Stimulated activated CD4-positive, alpha-beta T cell treated with anti-CD3 and anti-CD28 coated beads, Interleukin-4, amount 100 ng/mL, for 4 hours (primary cell): ENCODE data around the gene PREX1.
"Not testable (repeated sequence)": the region's sequence is repeated elsewhere in the genome, so short reads cannot be mapped to it uniquely, and the experiment has no call there.

Experiments
- DNase-seq, 2 experiments: peaks; one replicate each; pipeline ENCODE4 v3.0.0-alpha.2; 2020

PREX1 gene

DNA sequence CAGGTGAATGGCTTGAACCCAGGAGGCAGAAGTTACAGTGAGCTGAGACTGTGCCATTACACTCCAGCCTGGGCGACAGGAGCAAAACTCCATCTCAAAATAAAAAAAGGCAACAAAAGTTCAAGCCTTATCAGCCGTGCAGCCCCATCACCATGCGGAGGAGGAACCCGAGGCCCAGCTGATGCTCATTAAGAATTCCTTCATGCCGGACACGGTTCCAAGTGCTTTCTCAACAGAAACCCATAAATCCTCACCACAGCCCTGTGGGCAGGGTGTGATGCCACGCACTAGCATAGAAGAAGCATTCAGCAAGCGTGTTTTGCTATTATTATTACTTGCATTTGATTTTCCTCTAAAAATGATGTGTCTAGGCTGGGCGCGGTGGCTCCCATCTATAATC, 56.3 kb downstream of the PREX1 start:
- DNase-seq, result no peak

DNA sequence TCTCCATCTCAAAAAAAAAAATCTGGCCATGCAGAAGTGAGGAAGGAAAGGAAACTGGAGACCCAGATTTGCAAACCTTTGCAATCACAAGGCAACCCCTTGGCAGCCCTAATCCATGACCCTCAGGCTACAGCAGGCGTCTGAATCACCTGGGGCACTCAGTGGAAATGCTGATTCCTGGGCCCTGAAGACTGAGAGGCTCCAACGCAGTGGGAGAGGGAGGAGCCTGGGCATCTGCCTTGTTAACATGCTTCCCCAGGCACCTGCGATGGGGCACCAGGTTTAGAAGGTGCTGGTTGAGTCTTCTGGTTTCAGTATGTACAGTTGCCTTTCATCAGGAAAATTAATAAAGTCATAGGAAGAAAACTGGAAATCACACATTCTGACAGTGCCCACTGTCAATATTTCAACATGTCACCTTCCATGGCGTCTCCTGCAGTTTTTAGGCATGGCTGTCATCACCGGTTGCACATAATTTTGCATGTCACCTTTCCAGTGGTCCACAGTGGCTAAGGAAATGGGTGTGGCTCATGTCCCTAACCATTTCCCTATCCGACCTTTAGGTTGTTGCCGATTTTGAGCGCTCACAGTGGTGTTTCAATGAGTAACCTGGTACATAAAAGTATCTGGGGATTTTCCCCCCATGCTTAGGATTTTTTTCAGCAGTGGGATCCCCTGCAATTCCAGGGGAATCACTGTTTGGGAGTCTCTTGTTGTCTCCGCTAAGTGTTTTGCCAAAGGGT, 56.9 kb downstream of the PREX1 start:
- no peak for DNase-seq

DNA sequence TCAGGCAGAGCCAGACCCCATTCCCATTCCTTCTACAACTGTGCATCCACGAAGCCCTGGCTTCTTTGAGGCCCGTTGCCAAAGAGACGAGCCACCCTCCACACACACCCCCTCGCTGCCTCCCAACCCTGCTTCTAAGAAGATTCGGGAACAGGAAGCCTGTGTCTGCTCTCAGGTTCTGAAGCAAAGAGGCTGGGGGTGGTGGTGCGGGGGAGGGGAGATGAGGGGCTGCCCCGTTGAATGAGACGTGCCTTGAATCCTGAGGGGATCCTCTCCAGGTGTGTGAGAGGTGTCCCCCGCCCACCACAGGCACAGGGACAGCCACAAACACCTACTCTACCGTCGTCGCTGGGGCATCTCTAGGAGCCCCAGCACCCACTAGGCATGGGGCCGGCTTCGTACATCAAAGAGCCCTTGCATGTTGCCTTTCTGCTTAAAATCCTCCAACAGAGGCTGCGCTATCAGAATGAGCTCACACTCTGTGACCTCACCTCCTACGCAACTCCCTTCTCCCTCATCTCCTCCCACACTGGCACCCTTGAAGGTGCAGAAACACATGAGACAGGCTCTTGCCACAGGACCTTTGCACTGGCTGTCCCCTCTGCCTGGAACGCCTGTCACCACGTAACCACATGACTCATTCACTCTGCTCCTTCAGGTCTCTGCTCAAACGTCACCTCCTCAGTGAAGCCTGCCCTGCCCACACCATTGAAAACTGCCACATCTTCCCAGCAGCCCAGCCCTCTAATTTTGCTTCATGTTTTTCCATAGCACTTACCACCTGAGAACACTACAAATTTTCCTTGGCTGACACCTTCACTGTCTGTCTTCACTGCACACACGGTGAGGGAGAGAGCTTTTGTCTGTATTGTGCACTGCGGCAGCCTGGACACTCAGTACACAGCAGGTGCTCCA, 58.5 kb downstream of the PREX1 start:
- peak; percentile 80 to 94 for DNase-seq

DNA sequence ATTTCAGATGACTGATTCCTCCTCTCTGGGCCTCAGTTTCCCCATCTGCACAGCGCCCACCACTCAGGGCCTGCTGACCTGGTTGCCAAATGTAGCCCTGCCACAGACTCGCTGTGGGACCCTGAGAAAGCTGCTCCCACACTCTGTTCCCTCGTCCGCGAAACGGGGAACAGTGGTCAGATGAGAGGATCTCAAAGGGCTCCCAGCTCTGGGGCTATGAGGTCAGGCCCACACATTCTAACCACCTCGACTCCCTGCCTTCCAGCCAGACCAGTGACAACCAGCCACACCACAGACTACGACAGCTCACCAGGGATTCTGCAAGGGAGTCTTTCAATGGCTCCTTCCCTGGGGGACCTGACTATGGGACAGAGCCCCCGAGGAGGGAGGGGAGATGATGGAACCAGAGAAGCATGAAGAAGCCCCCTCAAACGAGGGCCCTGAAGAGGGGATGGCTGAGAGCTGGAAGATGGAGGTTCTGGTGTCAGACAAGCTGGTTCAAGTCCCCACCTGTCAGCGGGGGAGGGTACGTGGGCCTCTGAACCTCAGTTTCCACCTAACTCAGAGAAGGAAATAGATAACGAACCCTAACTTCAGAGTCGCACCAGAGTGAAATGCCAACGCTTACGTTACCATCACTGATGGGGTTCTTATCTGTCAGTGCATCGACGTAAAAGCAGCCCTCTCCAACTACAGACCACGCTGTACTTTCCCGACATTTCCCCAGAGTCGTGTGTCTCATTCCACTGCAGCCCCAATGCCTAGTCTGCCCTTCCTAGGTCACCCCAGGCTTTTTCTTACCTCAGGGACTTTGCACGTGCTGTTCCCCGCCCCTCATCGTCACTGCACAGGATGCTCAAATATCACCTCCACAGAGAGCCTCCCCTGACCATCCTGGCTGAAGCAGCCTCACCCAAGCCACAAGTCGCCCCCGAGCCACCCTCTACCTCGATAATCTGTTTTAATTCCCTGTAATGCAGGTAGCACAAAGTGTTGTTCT, 60.5 kb downstream of the PREX1 start:
- DNase-seq, result no peak

DNA sequence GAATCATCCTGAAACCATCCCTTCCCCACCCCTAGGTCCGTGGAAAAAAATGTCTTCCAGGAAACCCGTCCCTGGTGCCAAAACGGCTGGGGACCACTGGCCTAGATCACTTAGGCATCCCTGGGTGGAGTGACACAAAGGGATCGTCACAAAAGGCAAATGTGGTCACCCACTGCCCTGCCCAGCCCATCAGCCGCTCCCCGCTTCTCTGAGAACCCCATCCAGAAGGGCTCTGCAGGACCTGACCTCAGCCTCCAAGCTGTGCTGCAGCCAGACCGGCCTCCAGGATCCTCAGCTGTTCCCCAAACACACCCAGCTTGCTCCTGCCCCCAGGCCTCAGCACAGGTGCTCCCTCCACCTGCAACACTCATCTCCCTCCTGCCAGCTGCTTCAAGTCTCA, 61.6 kb downstream of the PREX1 start:
- DNase-seq, result no peak

DNA sequence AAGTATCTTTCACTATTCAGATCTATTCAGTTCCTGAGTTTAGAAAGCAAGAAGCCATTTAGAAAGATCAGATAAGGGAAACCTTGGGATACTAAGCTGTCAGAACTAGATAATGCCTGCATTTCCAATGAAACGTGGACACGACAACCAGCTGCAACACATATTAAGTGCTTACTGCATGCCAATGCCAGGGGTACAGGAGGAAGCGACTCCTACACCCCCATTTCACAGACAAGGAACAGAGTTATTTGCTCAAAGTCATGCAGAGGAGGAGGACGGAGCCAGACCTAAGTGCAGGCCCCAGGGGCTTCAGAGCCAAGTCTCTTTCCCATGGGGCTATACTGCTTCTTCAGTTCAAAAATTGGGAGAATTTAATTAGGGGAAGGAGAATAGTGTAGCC, 62.4 kb downstream of the PREX1 start:
- no peak for DNase-seq

DNA sequence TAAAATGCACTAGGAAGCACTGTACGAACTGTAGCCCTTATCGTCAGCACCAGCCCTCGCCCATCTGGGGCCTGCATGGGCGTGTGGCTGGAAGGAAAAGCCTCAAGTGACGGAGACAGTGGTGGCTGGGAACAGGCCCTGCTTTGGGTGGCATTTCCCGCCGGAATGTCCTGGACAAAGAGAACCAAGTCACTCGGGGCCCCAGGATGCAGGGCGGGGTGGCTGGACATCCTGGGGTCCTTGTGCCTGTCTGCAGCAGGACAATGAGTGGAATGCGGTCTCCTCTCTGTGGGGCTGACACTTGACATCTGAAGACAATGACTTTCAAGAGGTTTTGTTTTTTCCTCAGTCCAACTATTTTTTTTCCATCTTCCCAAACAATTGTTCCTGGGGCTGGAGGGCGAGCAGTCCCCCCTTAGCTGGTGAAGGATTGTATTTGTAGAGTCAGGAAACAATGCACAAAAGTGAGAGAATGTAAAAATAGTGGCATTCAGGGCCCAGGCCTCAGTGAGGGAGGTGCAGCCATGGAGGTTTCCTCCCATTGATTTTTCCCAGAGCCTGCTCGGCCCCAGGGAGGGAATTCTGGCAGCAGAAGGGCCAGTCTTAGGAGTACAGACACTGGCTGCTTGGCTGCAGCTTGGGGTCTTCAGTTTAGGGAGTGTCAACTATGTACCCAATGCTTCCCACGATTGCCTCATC, 64.4 kb downstream of the PREX1 start:
- DNase-seq, result no peak

DNA sequence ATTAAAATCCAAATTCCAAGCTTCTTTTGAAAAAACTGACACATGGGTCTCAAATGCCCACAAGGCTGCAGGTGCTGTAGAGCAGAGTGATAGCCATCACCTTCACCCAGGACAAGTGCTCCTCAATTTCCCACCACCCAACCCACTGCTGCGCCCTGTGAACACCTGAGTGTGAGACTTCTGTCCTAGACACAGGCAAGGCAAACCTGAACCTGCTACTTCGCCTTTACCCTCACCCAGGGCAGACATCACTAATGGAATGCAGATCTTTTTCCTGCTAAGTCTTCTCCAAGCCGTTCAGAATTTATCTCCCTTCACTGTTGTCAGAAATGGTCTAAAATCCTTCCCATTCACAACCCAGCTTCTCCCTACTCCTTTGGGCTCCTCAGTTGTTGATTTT, 65.9 kb downstream of the PREX1 start:
- no peak for DNase-seq

DNA sequence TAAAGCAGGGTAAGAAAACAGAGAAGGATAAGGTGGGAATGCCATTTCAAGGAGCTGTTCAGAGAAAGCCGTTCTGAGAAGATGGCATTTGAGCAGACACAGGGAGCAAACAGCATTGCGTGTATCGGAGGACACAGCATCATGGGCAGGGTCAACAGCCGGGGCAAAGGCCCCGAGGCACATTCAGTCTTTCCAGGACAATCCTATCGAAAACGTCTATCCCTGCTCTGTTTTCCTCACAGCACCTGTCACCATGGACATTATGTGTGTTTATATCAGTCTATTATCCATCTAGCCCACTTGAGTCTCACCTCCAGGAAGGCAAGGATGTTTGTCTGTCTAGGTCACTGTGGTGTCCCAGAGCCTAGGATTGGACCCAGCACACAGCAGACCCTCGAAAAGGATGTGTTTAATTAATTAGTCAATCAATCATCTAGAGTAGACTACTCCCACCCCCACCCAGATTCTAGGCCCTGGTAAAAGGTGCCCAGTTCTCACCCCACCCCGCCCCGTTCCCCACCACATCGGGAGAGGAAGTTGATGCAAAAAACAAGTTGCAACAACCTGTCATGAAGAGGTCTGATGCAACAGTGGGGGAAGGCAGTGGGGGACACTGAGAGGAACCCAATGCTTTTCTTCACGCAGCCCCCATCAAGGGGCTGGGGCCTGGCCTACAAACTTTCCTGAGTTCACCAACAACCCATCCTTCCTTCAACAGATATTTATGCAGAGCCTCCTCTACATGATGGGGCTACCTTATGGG, 66.6 kb downstream of the PREX1 start:
- DNase-seq, result peak in 1 of 2 experiments; percentile 32

DNA sequence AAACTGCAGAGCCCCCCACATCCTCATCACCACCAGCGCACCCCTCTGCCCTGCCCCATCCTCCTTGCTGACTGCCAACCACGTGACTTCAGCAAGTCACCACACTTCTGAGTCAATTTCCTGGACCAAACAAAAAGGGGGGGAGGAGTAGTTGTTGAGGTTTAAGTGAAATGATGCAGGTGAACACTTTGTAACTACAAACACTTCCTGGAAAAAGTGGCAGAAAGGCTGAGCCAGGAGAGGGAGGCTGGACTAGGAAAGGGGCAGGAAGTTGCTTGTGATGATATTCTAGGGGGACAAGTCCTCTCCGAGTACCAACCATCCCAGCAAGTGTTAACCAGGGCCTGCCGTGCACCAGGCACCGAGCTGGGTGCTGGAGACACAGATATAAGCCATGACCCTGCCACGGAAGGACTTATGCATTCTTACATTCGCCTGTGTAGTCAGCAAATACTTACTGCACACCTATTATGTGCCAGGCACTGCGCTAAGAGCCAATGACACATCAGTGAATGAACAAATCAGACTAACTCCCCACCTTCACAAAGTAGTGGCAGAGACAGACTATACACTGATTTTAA, 67.3 kb downstream of the PREX1 start:
- peak; percentile 26 to 74 for DNase-seq

DNA sequence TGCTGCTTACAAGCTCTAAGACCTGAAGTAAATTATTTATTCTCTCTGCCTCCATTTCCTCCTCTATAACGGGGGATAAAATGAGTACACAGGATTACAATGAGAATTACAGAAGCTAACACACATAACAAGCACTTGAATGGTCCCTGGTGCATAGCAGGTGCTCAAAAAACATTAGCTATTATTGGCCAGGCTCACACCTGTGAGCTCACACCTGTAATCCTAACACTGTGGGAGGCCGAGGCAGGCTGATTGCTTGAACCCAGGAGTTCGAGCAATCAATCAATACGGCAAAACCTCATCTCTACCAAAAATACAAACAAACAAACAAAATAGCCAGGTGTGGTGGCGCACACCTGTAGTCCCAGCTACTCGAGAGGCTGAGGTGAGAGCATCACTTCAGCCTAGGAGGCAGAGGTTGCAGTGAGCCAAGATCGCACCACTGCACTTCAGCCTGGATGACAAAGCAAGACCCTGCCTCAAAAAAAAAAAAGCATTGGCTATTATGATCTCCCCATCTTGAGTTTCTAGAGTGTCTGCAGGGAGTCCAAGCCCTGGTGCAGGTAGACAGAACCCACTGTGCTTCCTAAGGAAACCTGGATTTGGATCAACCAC, 68.1 kb downstream of the PREX1 start:
- DNase-seq, result no peak

DNA sequence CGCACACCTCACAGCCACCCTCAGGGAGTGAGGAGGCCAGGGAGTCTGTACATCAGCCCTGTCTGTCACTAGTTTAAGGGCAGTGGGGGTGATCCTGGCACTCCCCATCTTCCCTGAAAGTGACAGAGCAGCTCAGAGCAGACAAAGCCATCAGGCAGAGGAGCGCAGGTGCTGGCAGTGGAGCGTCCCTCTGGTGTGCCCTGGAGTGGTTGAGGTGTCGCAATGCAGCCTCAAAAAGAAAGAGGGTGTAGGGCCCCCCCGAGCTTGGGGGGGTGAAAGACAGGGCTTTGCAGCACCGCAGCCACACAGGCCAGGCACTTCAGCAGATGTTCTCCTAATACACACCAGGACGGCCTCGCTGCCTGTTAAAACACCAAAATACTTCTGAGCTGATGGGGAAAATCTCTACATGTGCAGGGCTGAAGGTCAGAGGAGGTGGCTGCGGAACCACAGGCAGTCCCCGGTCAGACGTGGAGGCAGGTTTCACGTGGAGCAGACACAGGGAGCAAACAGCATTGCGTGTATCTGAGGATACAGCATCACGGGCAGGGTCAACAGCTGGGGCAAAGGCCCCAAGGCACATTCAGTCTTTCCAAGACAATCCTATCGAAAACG, 69.5 kb downstream of the PREX1 start:
- no peak for DNase-seq

DNA sequence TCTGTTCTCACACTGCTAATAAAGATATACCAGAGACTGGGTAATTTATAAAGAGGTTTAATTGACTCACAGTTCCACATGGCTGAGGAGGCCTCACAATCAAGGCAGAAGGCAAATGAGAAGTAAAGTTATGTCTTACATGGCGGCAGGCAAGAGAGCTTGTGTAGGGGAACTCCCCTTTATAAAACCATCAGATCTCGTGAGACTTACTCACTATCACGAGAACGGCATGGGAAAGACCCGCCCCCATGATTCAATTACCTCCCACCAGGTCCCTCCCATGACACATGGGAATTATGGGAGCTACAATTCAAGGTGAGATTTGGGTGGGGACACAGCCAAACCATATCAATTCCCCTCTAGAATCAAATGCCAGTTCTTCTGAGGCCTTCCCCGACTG, 71.0 kb downstream of the PREX1 start:
- DNase-seq, result not testable (repeated sequence)

DNA sequence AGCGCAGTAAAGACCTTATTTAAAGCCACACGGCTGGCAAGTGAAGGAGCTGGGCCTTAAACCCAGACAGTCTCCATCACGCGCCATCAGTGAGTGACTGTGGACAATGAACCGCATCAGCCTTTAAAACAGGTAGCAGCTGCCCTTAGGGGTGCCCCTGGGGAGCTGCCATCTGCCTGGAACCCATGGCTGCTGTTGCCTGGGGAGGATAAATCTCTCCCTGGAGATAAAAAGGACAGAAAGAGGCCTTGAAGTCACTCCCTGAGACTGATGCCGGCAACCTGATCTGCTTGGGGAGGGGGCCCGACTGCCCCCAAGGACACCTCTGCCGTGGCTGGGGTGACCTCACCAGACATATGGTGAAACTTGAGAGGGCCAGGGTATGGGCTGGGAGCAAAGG, 73.5 kb downstream of the PREX1 start:
- DNase-seq, result no peak

DNA sequence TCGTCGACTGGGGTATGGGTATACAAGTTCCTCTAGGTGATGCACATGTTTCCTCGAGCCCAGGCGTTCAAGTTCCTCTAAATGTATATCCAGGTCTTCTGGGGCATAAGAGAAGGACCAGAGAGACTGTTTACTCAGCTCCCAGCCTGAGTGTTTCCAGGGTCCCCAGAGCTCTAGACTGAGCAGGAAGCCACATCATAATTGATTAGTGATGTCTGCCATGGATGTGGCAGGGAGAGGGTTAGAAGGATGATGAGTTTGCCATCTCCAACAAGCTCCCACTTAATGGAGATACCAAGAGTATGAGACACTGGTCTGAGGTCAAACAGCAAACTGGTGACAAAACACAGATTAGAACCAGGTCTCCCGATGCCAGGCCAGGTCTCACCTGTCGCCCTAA, 74.8 kb downstream of the PREX1 start:
- DNase-seq, result no peak

DNA sequence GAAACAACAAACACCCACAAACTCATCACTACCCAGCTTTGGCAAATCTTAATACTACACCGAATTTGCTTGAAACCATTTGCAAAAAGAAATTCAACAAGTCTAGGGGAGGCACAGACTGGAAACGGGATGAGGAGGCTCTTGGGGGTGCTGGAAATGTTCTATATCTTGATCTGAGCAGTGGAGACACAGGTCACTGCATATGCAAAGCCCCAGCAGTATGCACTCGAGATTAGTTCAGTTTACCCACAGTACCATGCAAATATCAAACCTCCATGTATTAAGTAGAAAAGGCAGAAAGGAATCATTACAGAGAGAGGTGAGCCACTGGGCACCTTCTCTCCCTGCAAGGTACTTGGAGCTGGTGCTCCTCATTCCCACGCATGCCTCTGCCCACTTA, 75.9 kb downstream of the PREX1 start:
- no peak for DNase-seq

DNA sequence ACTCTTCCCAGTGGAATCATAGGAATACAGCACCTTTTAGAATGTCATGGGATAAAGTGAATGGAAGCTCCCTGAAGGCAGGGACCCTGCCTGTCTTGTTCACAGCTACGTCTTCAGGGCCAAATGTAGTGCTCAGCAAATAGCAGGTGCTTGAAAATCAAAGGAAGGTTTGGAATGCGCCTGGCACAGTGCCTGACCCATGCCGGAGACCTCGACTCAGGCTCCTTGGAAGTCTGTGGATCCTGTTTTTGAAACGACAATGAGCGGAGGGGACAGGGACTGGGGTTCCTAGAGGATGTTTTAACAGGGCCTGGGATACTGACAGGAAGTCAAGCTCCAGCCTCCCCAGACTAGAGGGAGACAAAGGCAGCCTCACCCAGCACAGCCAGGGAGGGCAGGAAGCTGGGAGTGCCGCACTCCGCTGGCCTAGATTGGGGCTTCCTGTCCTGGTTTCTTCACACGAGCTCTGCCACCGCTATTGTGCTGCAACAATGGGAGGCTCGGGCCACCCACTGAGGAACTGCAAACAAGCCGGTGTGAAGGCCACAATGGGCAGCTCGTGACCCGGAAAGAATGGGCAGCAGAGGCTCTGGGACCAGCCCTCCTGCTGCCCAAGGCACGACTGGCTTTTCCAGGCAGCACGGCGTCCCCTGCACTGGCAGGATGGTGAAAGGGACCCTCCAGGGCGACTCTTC, 76.7 kb downstream of the PREX1 start:
- DNase-seq, result peak in 1 of 2 experiments; percentile 29

DNA sequence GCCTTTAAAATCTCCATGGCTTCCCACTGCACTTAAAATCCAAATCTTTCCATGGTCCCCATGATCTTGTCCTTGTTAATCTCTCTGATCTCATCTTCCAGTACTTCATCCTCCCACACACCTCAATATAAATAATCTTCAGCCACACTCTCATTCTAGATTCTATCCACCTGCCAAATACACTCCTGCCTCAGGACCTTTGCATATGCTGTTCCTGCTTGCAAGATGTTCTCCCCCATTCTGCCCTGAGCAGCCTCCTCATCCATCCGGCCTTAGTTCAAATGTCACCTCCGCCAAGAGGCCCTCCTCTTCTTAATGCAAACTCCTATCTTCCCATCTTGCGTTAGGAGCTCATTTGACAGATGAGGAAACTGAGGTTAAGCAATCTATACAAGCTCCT, 77.4 kb downstream of the PREX1 start:
- DNase-seq, result no peak

DNA sequence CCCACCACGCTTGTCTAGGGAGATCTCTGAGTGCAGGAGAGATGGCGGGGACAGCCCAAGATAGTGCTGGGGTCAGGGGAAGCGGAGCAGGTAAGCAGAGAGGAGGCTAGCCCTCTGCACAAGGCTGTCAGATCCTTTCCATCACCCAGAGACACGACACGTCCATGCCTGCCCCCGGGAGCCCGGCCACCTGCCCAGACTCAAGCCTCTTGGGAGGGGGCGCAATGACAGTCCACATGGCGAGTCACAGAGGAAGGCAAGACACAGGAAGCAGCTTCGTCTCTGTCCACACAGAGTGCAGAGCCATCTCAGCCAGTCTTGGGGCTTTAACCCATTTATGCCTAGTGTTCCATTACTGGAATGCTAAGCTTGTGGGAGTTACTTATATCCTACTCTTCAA, 78.4 kb downstream of the PREX1 start:
- no peak for DNase-seq

DNA sequence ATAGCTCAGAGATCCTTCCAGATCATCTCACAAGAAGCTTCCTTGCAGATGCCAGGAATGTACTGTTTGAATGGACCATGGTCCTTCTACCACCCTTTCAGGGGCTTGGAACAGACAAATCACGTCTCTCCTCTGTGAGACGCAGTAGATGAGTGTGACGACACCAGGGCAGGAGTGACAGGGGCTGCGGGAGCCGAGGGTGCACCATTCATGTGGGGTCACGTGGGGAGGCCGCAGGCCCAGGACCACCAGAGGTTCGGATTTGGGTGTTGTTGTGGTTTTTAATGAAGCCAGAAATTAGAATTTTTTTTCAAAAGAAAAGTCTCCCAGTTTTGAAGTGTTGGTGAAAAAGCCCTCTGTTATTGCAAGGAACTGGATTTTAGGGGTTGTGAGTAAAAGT, 79.2 kb downstream of the PREX1 start:
- DNase-seq, result no peak
